ENCODE results near the gene WNT6. TPM values are rescaled to one million over a fixed set of nuclear protein-coding genes. Genes with fewer than 3 reads are reported as not detected.

The WNT6 gene
- total RNA-seq, 1 experiment from 2014 or later = 0.33 TPM

DNA sequence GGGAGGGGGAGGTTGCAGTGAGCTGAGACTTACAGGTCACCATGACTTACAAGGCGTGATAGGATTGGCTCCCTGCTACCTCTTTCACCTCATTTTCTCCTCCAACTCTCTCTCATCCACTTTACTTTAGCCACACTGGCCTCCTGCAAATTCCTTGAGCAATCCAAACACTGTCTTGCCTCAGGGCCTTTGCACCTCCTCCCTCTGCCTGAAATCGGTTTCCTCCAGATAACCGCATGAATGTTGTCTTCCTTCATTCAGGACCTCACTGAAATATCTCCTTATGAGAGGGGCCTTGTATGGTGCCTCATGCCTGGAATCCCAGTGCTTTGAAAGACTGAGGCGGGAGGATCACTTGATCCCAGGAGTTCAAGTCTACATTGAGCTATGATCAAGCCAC lies 42.8 kb downstream of the WNT6 start:
- no TSS peak for BruUV-seq (replicated peaks)
- ChIA-PET POLR2A (ENCODE audit: unreplicated experiment) (no interaction called here), CTCF (interaction anchor here (1.0 kb wide), 1 partner anchor 26 kb away, joined by 5 read pairs; no protein-coding TSS in a partner anchor)
- no peak for TF ChIP-seq EZH2 (IDR thresholded peaks at IDR 0.05; ENCODE audit: low read depth)
- TF ChIP-seq CTCF (conservative IDR thresholded peaks at IDR 0.05) = no peak
- Histone ChIP-seq H3K36me3 (ENCODE audit: low read depth) (no peaks in the 10 kb centered on the region), H4K20me1 (ENCODE audit: insufficient read depth) (no peaks in the 10 kb centered on the region), H2AFZ (no peak overlapping the region), H3K9me3 (ENCODE audit: insufficient read depth, low read depth) (no peaks in the 10 kb centered on the region), H3K79me2 (ENCODE audit: low read depth) (no peaks in the 10 kb centered on the region), H3K4me2 (no peak overlapping the region), H3K4me1 (replicated peaks; ENCODE audit: insufficient read depth) (peaks cover 8% of the 10 kb centered on the region), H3F3A (ENCODE audit: insufficient read depth, low read depth) (peaks cover 6% of the 10 kb centered on the region; the same call in 1 of the 2 replicates), H3K27ac (no peak overlapping the region), H3K9me2 (ENCODE audit: insufficient read depth) (no peaks in the 10 kb centered on the region), H3K4me3 (no peak overlapping the region), H3K27me3 (ENCODE audit: insufficient read depth, low read depth) (no peaks in the 10 kb centered on the region)
- intact Hi-C loops (cut with micrococcal nuclease; ENCODE audit: unreplicated experiment) = no loop called here
- no peak for DNase-seq

DNA sequence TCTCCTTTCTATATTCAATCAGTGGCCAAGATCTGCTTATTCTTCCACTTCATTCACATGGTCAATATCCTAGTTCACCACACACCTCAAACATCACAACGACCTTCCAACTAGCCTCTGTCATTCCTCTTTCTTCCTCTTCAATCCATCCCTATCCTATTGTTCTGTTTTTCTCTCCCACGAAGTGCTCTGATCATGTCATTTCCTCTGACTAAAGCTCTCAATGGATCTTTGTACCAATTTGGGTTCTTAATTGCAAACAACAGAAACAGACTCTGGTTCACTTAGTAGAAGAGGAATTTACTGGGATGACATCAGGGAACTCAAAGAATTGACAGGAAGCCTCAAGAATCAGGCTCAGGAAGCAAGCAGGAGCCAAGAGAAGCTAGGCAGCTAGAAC lies 44.6 kb downstream of the WNT6 start:
- intact Hi-C loops (cut with micrococcal nuclease; ENCODE audit: unreplicated experiment) = no loop called here
- POLR2A ChIA-PET (ENCODE audit: unreplicated experiment) = no interaction called here
- Histone ChIP-seq H3K79me2 (ENCODE audit: low read depth) (no peaks in the 10 kb centered on the region), H3K9me3 (ENCODE audit: insufficient read depth, low read depth) (no peaks in the 10 kb centered on the region), H3K4me3 (no peak overlapping the region), H2AFZ (no peak overlapping the region), H3F3A (ENCODE audit: insufficient read depth, low read depth) (peaks cover 9% of the 10 kb centered on the region; the same call in 1 of the 2 replicates), H3K27ac (no peak overlapping the region), H3K4me1 (replicated peaks; ENCODE audit: insufficient read depth) (0 out of 2 replicates have a peak, but pooled peaks cover 3% of the 10 kb centered on the region), H3K4me2 (no peak overlapping the region), H3K27me3 (ENCODE audit: insufficient read depth, low read depth) (no peaks in the 10 kb centered on the region), H3K9me2 (ENCODE audit: insufficient read depth) (no peaks in the 10 kb centered on the region), H4K20me1 (ENCODE audit: insufficient read depth) (no peaks in the 10 kb centered on the region), H3K36me3 (ENCODE audit: low read depth) (no peaks in the 10 kb centered on the region)
- TF ChIP-seq EZH2 (IDR thresholded peaks at IDR 0.05; ENCODE audit: low read depth) (no peak), CTCF (conservative IDR thresholded peaks at IDR 0.05) (no peak)
- no TSS peak for BruUV-seq (replicated peaks)
- CTCF ChIA-PET = no interaction called here
- DNase-seq = no peak

- TF ChIP-seq EZH2 (IDR thresholded peaks at IDR 0.05; ENCODE audit: low read depth) (no peak), CTCF (conservative IDR thresholded peaks at IDR 0.05) (no peak)
- DNase-seq = peak; percentile 79 to 90
- H3K79me2 ChIP-seq (ENCODE audit: low read depth) = no peaks in the 10 kb centered on the region
- BruUV-seq (replicated peaks) = TSS peak; percentile 96
- POLR2A ChIA-PET (ENCODE audit: unreplicated experiment) = interaction anchor here (0.5 to 1.0 kb wide), 4 partner anchors 13 to 509 kb away, joined by 3 to 7 read pairs (median 4); partner anchors contain the start of gene CTDSP1
- no peaks in the 10 kb centered on the region for H3K27me3 ChIP-seq (ENCODE audit: insufficient read depth, low read depth)
- peak overlapping the region; percentile 59 for H3K27ac ChIP-seq
- H3K9me2 ChIP-seq (ENCODE audit: insufficient read depth) = no peaks in the 10 kb centered on the region
- peak overlapping the region; percentile 92 for H3K4me2 ChIP-seq
- intact Hi-C loops (cut with micrococcal nuclease; ENCODE audit: unreplicated experiment) = no loop called here
- no peaks in the 10 kb centered on the region for H3K9me3 ChIP-seq (ENCODE audit: insufficient read depth, low read depth)
- peaks cover 9% of the 10 kb centered on the region; the same call in 1 of the 2 replicates for H3F3A ChIP-seq (ENCODE audit: insufficient read depth, low read depth)
- H3K36me3 ChIP-seq (ENCODE audit: low read depth) = no peaks in the 10 kb centered on the region
- no peaks in the 10 kb centered on the region for H4K20me1 ChIP-seq (ENCODE audit: insufficient read depth)
- peak overlapping the region; percentile 67 for H3K4me3 ChIP-seq
- H3K4me1 ChIP-seq (replicated peaks; ENCODE audit: insufficient read depth) = peaks cover 15% of the 10 kb centered on the region
- CTCF ChIA-PET = interaction anchor here (0.6 to 1.9 kb wide), 3 partner anchors 10 to 347 kb away, joined by 4 to 15 read pairs (median 8); no protein-coding TSS in a partner anchor
- peak overlapping the region; percentile 91 for H2AFZ ChIP-seq
Observed at GRCh38 chr2:218908721-218909619, 49.4 kb downstream of the WNT6 start.

Measured in PC-9 (cell line).